Measurements from ENCODE around the gene PCP2. TPM values are rescaled to one million over a fixed set of nuclear protein-coding genes. Genes with fewer than 3 reads are reported as not detected.

Gene PCP2
- total RNA-seq, result under 1 TPM in 1 of 3 donors, not detected in 2; 0.37 TPM

DNA sequence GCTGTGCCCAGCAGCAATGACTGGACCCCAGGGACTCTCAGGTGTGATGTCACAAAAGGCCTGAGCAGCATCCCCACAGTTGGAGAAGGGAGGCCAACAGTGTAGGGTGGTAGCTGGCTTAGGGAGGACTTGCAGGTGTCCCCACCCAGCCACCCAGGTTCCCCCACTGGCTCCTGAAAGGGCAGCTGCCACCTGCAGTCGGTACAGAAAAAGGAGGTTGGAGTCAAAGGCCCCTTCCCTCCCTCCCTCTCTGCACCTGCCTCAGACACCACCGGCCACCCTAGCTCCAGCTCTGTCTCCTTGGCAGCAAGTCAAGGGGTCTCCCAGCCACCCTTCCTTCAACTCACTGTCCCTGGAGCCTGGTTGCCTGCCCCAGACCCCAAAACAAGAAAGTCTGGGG is at the start of gene PCP2:
PCP2 (minus strand) TSS at position 22 of the 400 bp plus-strand sequence. CDS start 262 bp downstream, outside the sequence.
- no peak for ATAC-seq
- H3K9me3 Mint-ChIP-seq, result no peaks in the 10 kb centered on the region
- peaks cover 37% of the 10 kb centered on the region for H3K4me1 Mint-ChIP-seq (ENCODE audit: low read depth)
- no peak within 1 kb of the TSS for H3K4me3 Mint-ChIP-seq
- H3K36me3 Mint-ChIP-seq (ENCODE audit: insufficient read depth), result peaks cover 8% of the 10 kb centered on the region
- H3K27me3 Mint-ChIP-seq (ENCODE audit: low read depth), result no peaks in the 10 kb centered on the region
- DNase-seq, result no peak

GRCh38 chr19:7682175-7682855 is 48.8 kb upstream of the PCP2 start:
- no peaks in the 10 kb centered on the region for H3K36me3 Mint-ChIP-seq (ENCODE audit: insufficient read depth)
- ATAC-seq, result no peak
- peak overlapping the region; percentile 93 for H3K4me3 Mint-ChIP-seq
- DNase-seq, result no peak
- no peaks in the 10 kb centered on the region for H3K9me3 Mint-ChIP-seq
- H3K27me3 Mint-ChIP-seq (ENCODE audit: low read depth), result peaks cover 11% of the 10 kb centered on the region
- peaks cover 32% of the 10 kb centered on the region for H3K4me1 Mint-ChIP-seq (ENCODE audit: low read depth)

DNA sequence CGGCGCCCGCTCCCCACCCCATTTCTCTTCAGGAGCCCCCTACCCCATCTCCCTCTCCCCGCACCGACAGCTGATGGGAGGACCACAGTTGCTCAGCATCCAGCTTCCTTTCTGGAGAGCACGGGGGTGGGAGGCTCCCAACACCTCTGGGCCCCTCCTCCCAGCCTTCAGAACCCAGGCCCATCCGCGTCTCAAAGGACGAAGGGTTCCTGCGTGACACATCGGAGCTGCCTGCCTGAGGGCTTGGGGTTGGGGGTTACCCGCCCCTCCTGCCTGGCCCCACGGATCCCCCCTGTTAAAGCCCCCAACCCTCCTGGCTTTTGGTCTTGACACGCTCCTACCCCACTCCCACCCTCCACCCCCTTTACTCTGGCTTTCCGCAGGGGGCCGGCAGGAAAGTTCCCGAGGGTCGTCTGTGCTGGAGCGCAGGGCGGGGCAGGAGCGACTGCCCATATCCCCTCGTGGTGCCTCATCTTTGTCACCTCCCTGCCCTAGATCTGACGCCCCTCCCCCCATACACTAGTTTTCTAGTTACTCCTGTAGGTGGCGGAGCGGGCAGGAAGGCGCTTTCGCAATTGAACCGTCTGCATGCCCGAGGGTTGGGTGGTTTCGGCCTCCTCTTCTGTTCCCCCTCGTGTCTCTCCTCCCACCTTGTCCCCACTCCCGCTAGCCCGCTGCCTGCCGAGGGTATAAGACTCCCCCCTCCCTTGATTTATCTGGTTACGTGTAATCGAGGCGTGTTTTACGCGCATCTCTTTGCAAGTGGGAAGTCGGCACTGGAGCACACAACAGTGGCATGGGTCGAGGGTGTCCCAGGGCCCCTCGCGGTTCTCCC is 48.0 kb upstream of the PCP2 start:
- ATAC-seq (peak; percentile 56 to 58), DNase-seq (peak; percentile 82)
- no peaks in the 10 kb centered on the region for H3K36me3 Mint-ChIP-seq (ENCODE audit: insufficient read depth)
- peaks cover 17% of the 10 kb centered on the region for H3K27me3 Mint-ChIP-seq (ENCODE audit: low read depth)
- H3K9me3 Mint-ChIP-seq, result no peaks in the 10 kb centered on the region
- H3K4me1 Mint-ChIP-seq (ENCODE audit: low read depth), result peaks cover 38% of the 10 kb centered on the region
- H3K4me3 Mint-ChIP-seq, result peak overlapping the region; percentile 93

- Mint-ChIP-seq H3K27me3 (ENCODE audit: low read depth) (peaks cover 25% of the 10 kb centered on the region), H3K4me3 (peak within 1 kb of the TSS; percentile 93), H3K4me1 (ENCODE audit: low read depth) (peaks cover 45% of the 10 kb centered on the region), H3K9me3 (no peaks in the 10 kb centered on the region), H3K36me3 (ENCODE audit: insufficient read depth) (no peaks in the 10 kb centered on the region)
- peak; percentile 85 for DNase-seq
- ATAC-seq, result peak; percentile 47 to 50
Measured at GRCh38 chr19:7680606-7681339, 47.3 kb upstream of the PCP2 start, which contains the start of gene TRAPPC5. TRAPPC5 (plus strand) TSS chr19:7680833; CDS start chr19:7682254, 1,421 bp downstream.

DNA sequence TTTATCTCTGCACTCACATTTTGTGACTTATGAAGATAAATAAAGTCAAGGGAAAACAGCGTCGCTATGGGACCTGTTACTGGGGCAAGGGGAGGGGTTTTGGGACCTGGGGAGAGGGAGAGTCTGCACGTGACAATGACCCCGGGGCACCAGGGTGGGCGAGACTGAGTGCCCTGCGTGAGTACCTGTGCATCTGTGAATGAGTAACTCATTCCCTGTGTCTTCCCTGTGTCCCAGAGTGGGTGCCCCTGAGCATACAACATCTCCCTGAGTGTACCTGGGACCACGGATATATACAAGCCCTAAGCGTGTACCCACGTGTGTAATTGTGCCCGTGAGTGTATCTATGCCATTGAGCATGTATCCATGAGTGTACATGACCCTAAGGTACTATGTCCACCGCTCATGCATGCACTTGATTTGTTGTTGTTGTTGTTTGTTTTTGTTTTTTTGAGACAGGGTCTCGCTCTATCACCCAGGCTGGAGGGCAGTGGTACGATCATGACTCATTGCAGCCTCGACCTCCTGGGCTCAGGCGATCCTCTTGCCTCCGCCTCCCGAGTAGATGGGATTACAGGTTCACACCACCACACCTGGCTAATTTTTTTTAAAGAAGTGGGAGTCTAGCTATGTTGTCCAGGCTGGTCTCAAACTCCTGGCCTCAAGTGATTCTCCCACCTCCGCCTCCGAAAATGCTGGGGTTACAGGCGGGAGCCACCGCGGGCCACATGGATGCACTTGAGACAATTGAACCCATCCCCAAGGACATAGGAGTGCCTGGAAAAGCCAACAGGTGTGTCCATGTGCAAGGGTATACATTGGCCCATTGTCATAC is 46.5 kb upstream of the PCP2 start:
- Mint-ChIP-seq H3K9me3 (no peaks in the 10 kb centered on the region), H3K4me3 (peak overlapping the region; percentile 69), H3K27me3 (ENCODE audit: low read depth) (peaks cover 30% of the 10 kb centered on the region), H3K4me1 (ENCODE audit: low read depth) (peaks cover 45% of the 10 kb centered on the region), H3K36me3 (ENCODE audit: insufficient read depth) (no peaks in the 10 kb centered on the region)
- no peak for DNase-seq
- no peak for ATAC-seq

DNA sequence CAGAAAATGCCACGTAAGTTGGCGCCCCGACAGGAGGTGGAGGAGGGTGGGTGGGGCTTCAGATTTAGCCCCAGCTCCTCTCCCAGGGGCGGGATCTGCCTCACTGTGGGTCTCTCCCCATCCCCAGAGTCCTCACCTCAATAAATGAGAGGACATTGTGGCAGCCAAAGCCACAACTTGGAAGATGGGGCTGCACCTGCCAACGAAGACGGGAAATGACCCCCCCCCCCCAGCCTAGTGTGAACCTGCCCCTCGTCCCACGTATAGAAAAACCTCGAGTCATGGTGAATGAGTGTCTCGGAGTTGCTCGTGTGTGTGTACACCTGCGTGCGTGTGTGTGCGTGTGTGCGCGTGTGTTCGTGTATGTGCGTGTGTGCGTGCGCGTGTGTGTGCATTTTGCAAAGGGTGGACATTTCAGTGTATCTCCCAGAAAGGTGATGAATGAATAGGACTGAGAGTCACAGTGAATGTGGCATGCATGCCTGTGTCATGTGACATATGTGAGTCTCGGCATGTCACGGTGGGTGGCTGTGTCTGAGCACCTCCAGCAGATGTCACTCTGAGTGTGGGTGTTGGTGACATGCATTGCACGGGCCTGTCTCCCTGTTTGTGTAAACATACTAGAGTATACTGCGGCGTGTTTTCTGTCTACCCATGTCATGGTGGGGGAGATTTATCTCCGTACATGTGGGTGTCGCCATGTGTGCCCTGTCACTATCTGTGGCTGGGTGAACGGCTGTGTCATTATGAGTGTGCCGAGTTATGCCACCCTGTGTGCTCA is 45.6 kb upstream of the PCP2 start:
- no peaks in the 10 kb centered on the region for H3K36me3 Mint-ChIP-seq (ENCODE audit: insufficient read depth)
- peaks cover 37% of the 10 kb centered on the region for H3K27me3 Mint-ChIP-seq (ENCODE audit: low read depth)
- peak overlapping the region; percentile 68 for H3K4me3 Mint-ChIP-seq
- H3K9me3 Mint-ChIP-seq, result no peaks in the 10 kb centered on the region
- DNase-seq (peak; percentile 55), ATAC-seq (peak; percentile 62 to 64)
- H3K4me1 Mint-ChIP-seq (ENCODE audit: low read depth), result peaks cover 49% of the 10 kb centered on the region

GRCh38 chr19:7677669-7678311 is 44.3 kb upstream of the PCP2 start:
- peaks cover 49% of the 10 kb centered on the region for H3K4me1 Mint-ChIP-seq (ENCODE audit: low read depth)
- H3K36me3 Mint-ChIP-seq (ENCODE audit: insufficient read depth), result no peaks in the 10 kb centered on the region
- no peaks in the 10 kb centered on the region for H3K9me3 Mint-ChIP-seq
- H3K4me3 Mint-ChIP-seq, result no peak overlapping the region
- ATAC-seq, result no peak
- peaks cover 43% of the 10 kb centered on the region for H3K27me3 Mint-ChIP-seq (ENCODE audit: low read depth)
- no peak for DNase-seq

- Mint-ChIP-seq H3K4me3 (no peak within 1 kb of the TSS), H3K27me3 (ENCODE audit: low read depth) (peaks cover 47% of the 10 kb centered on the region), H3K36me3 (ENCODE audit: insufficient read depth) (no peaks in the 10 kb centered on the region), H3K4me1 (ENCODE audit: low read depth) (peaks cover 48% of the 10 kb centered on the region), H3K9me3 (no peaks in the 10 kb centered on the region)
- ATAC-seq (no peak), DNase-seq (no peak)
Measured at GRCh38 chr19:7676854-7677253, 43.3 kb upstream of the PCP2 start, which contains the start of gene MCEMP1. MCEMP1 (plus strand) TSS chr19:7677090; CDS start chr19:7677121, 31 bp downstream.

DNA sequence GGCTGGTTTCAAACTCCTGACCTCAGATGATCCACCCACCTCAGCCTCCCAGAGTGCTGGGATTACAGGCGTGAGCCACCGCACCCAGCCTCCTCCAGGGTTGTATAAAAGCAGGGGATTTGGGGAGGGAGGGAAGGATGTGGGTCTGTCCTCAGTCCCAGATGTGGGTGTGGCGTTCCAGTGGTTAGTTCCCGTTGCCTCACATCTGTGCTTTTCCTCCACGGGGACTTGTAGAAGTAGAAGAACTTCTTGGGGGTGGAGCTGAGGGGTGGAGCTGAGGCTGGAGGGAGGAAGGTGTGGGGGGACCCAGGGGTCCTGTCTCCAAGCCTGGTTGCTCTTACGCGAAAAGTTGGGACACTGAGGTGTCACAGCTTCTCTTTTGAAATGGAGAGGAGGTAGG is 42.9 kb upstream of the PCP2 start:
- H3K27me3 Mint-ChIP-seq (ENCODE audit: low read depth), result peaks cover 51% of the 10 kb centered on the region
- no peaks in the 10 kb centered on the region for H3K36me3 Mint-ChIP-seq (ENCODE audit: insufficient read depth)
- ATAC-seq, result no peak
- peaks cover 44% of the 10 kb centered on the region for H3K4me1 Mint-ChIP-seq (ENCODE audit: low read depth)
- no peaks in the 10 kb centered on the region for H3K9me3 Mint-ChIP-seq
- H3K4me3 Mint-ChIP-seq, result no peak overlapping the region
- no peak for DNase-seq

DNA sequence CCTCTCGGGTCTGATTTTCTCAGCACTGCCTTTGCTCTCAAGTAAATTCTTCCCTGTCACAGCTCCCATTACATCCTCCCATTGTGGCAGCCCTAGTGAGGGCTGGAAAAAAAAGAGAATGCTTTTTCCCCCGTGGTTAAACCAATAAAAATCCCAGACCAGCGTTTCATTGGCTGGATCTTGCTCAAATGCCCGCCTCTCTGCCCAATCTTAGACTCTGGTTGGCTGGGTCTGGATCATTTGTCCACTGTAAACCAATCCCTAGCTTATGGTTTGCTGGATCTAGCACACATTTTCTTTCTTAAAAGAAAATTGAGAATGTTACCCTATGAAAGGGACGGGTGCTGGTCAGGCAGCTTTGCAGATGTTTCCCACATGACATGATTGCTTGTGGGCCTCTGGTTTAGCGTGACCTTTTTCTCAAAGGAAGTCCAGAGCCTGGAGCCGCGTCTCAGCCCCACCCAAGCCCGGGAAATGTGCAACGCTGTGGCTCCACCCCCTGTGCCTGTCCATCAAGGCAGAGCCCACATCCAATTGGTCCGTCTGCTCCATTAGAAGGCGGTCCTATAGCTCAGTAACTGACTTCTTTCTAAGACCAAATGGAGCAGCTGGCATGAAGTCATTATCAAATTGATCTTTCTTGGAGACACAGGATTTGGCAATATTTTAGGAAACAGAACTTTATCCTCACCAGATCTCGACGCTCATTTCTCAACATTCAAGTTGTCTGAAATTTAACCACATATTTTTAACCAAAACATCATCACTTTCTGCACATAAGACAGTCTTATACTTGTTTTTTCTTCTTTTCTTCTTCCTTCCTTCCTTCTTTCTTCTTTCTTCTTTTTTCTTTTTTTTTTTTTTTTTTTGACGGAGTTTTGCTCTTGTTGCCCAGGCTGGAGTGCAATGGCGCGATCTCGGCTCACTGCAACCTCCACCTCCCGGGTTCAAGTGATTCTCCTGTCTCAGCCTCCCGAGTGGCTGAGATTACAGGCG is 40.8 kb upstream of the PCP2 start:
- Mint-ChIP-seq H3K27me3 (ENCODE audit: low read depth) (peaks cover 65% of the 10 kb centered on the region), H3K9me3 (no peaks in the 10 kb centered on the region), H3K36me3 (ENCODE audit: insufficient read depth) (no peaks in the 10 kb centered on the region), H3K4me3 (no peak overlapping the region), H3K4me1 (ENCODE audit: low read depth) (peaks cover 42% of the 10 kb centered on the region)
- ATAC-seq (peak; percentile 38 to 49), DNase-seq (no peak)

DNA sequence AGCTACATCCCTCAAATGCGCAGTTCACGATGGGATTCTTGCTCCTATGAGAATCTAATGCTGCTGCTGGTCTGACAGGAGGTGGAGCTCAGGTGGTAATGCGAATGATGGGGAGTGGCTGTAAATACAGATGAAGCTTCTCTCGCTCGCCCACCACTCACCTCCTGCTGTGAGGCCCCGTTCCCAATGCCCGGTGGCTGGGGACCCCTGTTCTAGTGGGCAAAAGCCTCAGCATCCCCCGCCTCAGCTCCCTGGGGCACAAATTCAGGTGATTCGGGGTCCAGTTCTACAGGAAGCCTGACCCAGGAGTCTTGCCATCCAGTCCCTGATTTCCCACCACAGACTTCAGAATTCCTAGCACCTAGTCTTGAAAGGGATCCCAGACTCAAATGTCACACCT is 39.0 kb upstream of the PCP2 start:
- peaks cover 30% of the 10 kb centered on the region for H3K4me1 Mint-ChIP-seq (ENCODE audit: low read depth)
- H3K27me3 Mint-ChIP-seq (ENCODE audit: low read depth), result peaks cover 65% of the 10 kb centered on the region
- DNase-seq (no peak), ATAC-seq (no peak)
- H3K9me3 Mint-ChIP-seq, result no peaks in the 10 kb centered on the region
- H3K36me3 Mint-ChIP-seq (ENCODE audit: insufficient read depth), result no peaks in the 10 kb centered on the region
- H3K4me3 Mint-ChIP-seq, result no peak overlapping the region

- Mint-ChIP-seq H3K4me3 (peak overlapping the region; percentile 46), H3K4me1 (ENCODE audit: low read depth) (peaks cover 16% of the 10 kb centered on the region), H3K27me3 (ENCODE audit: low read depth) (peaks cover 59% of the 10 kb centered on the region), H3K9me3 (no peaks in the 10 kb centered on the region), H3K36me3 (ENCODE audit: insufficient read depth) (no peaks in the 10 kb centered on the region)
- ATAC-seq (no peak), DNase-seq (no peak)
Measured at GRCh38 chr19:7670790-7671189, 37.3 kb upstream of the PCP2 start.
